ENCODE measurements around the gene EDEM1. TPM values are rescaled to one million over a fixed set of nuclear protein-coding genes. Genes with fewer than 3 reads are reported as not detected.

EDEM1 gene
- total RNA-seq, 6 donors from 2014 or later = 84.5 to 307 (median 146) TPM

GRCh38 chr3:5264093-5264600, 76.6 kb downstream of the EDEM1 start:
- TF ChIP-seq POLR2A (IDR thresholded peaks at IDR 0.05) (no peak), EP300 (IDR thresholded peaks at IDR 0.05) (no peak), POLR2AphosphoS5 (IDR thresholded peaks at IDR 0.05) (no peak)
- no peaks in the 10 kb centered on the region for H3K9me3 ChIP-seq
- no peak overlapping the region for H3K27ac ChIP-seq
- H3K36me3 ChIP-seq = no peaks in the 10 kb centered on the region
- ATAC-seq (ENCODE audit: low FRiP score in 2 of 2) (no peak), DNase-seq (no peak)
- H3K27me3 ChIP-seq = no peaks in the 10 kb centered on the region
- no peaks in the 10 kb centered on the region for H3K4me1 ChIP-seq
- H3K4me3 ChIP-seq = no peak overlapping the region
- 77 to 85% methylated on average over 4 of the region's 4 CpGs for WGBS, 2 donors

- no peaks in the 10 kb centered on the region for H3K4me1 ChIP-seq
- no peaks in the 10 kb centered on the region for H3K9me3 ChIP-seq
- no peak for TF ChIP-seq POLR2A (IDR thresholded peaks at IDR 0.05)
- ATAC-seq (ENCODE audit: low FRiP score in 2 of 2) (no peak), DNase-seq (no peak)
- no peak overlapping the region for H3K4me3 ChIP-seq
- no peaks in the 10 kb centered on the region for H3K36me3 ChIP-seq
- no peaks in the 10 kb centered on the region for H3K27me3 ChIP-seq
- WGBS, 2 donors = 77 to 79% methylated on average over 7 of the region's 7 CpGs
- H3K27ac ChIP-seq = no peak overlapping the region
These were observed 77.6 kb downstream of the EDEM1 start for GRCh38 chr3:5264896-5265770.

GRCh38 chr3:5267252-5267651, 79.7 kb downstream of the EDEM1 start:
- 75% methylated on average over 2 of the region's 2 CpGs for WGBS, 2 donors
- TF ChIP-seq POLR2AphosphoS5 (IDR thresholded peaks at IDR 0.05) (no peak), CTCF (IDR thresholded peaks at IDR 0.05) (no peak), EP300 (IDR thresholded peaks at IDR 0.05) (no peak), POLR2A (IDR thresholded peaks at IDR 0.05) (no peak)
- ATAC-seq (ENCODE audit: low FRiP score in 2 of 2) = no peak
- DNase-seq = no peak
- Histone ChIP-seq H3K27me3 (no peaks in the 10 kb centered on the region), H3K36me3 (no peaks in the 10 kb centered on the region), H3K4me1 (no peaks in the 10 kb centered on the region), H3K27ac (no peak overlapping the region), H3K4me3 (no peak overlapping the region), H3K9me3 (no peaks in the 10 kb centered on the region)

GRCh38 chr3:5267889-5268288, 80.4 kb downstream of the EDEM1 start:
- no peak overlapping the region for H3K27ac ChIP-seq
- H3K36me3 ChIP-seq = no peaks in the 10 kb centered on the region
- ATAC-seq (ENCODE audit: low FRiP score in 2 of 2) = no peak
- DNase-seq = no peak
- no peak overlapping the region for H3K4me3 ChIP-seq
- no peak for TF ChIP-seq POLR2AphosphoS5 (IDR thresholded peaks at IDR 0.05)
- TF ChIP-seq CTCF (IDR thresholded peaks at IDR 0.05) = no peak
- no peak for TF ChIP-seq EP300 (IDR thresholded peaks at IDR 0.05)
- no peak for TF ChIP-seq POLR2A (IDR thresholded peaks at IDR 0.05)
- no peaks in the 10 kb centered on the region for H3K27me3 ChIP-seq
- no peaks in the 10 kb centered on the region for H3K9me3 ChIP-seq
- H3K4me1 ChIP-seq = no peaks in the 10 kb centered on the region
- 81 to 96% methylated on average over 1 of the region's 1 CpG for WGBS, 2 donors

Small RNA genes within 50 kb of the gene (small RNA-seq; reads per million reads assigned to genes)
- gene MIR4790 (0 reads per million in 4 donors), gene RN7SL553P (0 reads per million in 4 donors)

Other genes starting within 250 kb of the EDEM1 start
- gene BHLHE40, start 208.3 kb upstream of the EDEM1 start, total RNA-seq = 100 to 1,000 TPM in 1 of 6 donors, 10 to 100 TPM in 5; 58.7 to 129 (median 78.6) TPM
- gene ARL8B, start 65.4 kb upstream of the EDEM1 start, total RNA-seq = 100 to 1,000 TPM in 1 of 6 donors, 10 to 100 TPM in 5; 34.7 to 117 (median 74.2) TPM